ENCODE results near the gene ROCK1.

Gene ROCK1

GRCh38 chr18:21063011-21063410 is 48.6 kb downstream of the ROCK1 start:
- H3K9me2 ChIP-seq (replicated peaks; ENCODE audit: low read depth, low read length) = no peaks in the 10 kb centered on the region
- no peaks in the 10 kb centered on the region for H3K4me1 ChIP-seq (ENCODE audit: insufficient read depth, low read length, poor library complexity, severe bottlenecking)
- H3K27me3 ChIP-seq (ENCODE audit: insufficient read depth, low read length, poor library complexity, severe bottlenecking) = no peaks in the 10 kb centered on the region
- peaks cover 69% of the 10 kb centered on the region for H3K79me2 ChIP-seq (ENCODE audit: insufficient read depth, low read length)
- peaks cover 32% of the 10 kb centered on the region; the same call in 1 of the 2 replicates for H3K36me3 ChIP-seq (ENCODE audit: insufficient read depth, low read length)
- no peak for TF ChIP-seq EZH2phosphoT487 (IDR thresholded peaks at IDR 0.05; ENCODE audit: borderline replicate concordance)
- no peak for TF ChIP-seq CTCF (conservative IDR thresholded peaks at IDR 0.05; ENCODE audit: low read length)
- no peaks in the 10 kb centered on the region for H3K9me3 ChIP-seq (ENCODE audit: insufficient read depth, low read depth, low read length)
- H3K4me2 ChIP-seq (ENCODE audit: low read depth, low read length, poor library complexity, severe bottlenecking) = no peak overlapping the region
- peaks cover 40% of the 10 kb centered on the region for H4K20me1 ChIP-seq (ENCODE audit: insufficient read depth, low read length, poor library complexity, severe bottlenecking)
- H2AFZ ChIP-seq (ENCODE audit: low read length) = no peak overlapping the region
- H3K9ac ChIP-seq (ENCODE audit: low read depth, low read length, poor library complexity, severe bottlenecking) = no peak overlapping the region
- no peak overlapping the region for H3K4me3 ChIP-seq (ENCODE audit: low read length, poor library complexity, severe bottlenecking)
- no peaks in the 10 kb centered on the region for H3F3A ChIP-seq (ENCODE audit: low read depth)

DNA sequence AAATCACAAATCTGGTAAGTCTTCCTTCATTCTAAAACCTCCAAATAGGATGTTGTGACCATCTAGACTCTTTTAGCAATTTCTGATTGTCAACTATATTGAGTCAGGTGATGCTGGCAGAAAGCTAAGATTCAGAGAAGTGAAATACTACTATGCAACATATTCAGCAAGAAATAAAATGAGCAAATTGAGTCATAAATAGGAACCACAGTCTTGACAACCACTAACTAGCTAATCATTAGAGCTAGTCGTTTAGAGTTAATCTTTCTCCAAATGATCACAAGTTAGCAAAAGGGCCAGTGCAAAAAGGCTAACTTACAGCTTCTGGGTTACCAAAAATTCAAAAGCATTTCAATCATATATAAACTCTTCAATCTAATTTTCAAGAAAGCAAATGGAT is 54.5 kb downstream of the ROCK1 start:
- Histone ChIP-seq H2AFZ (ENCODE audit: low read length) (no peak overlapping the region), H4K20me1 (ENCODE audit: insufficient read depth, low read length, poor library complexity, severe bottlenecking) (peaks cover 46% of the 10 kb centered on the region), H3K27me3 (ENCODE audit: insufficient read depth, low read length, poor library complexity, severe bottlenecking) (no peaks in the 10 kb centered on the region), H3K36me3 (ENCODE audit: insufficient read depth, low read length) (peaks cover 14% of the 10 kb centered on the region; the same call in 1 of the 2 replicates), H3K79me2 (ENCODE audit: insufficient read depth, low read length) (peaks cover 96% of the 10 kb centered on the region), H3K4me3 (ENCODE audit: low read length, poor library complexity, severe bottlenecking) (no peak overlapping the region), H3K4me2 (ENCODE audit: low read depth, low read length, poor library complexity, severe bottlenecking) (no peak overlapping the region), H3K9ac (ENCODE audit: low read depth, low read length, poor library complexity, severe bottlenecking) (no peak overlapping the region), H3K9me2 (replicated peaks; ENCODE audit: low read depth, low read length) (no peaks in the 10 kb centered on the region), H3K9me3 (ENCODE audit: insufficient read depth, low read depth, low read length) (no peaks in the 10 kb centered on the region), H3K4me1 (ENCODE audit: insufficient read depth, low read length, poor library complexity, severe bottlenecking) (no peaks in the 10 kb centered on the region), H3F3A (ENCODE audit: low read depth) (no peaks in the 10 kb centered on the region)
- TF ChIP-seq EZH2phosphoT487 (IDR thresholded peaks at IDR 0.05; ENCODE audit: borderline replicate concordance) = no peak
- no peak for TF ChIP-seq CTCF (conservative IDR thresholded peaks at IDR 0.05; ENCODE audit: low read length)

GRCh38 chr18:21056545-21056944 is 55.1 kb downstream of the ROCK1 start:
- Histone ChIP-seq H3K27me3 (ENCODE audit: insufficient read depth, low read length, poor library complexity, severe bottlenecking) (no peaks in the 10 kb centered on the region), H3K4me2 (ENCODE audit: low read depth, low read length, poor library complexity, severe bottlenecking) (no peak overlapping the region), H3K36me3 (ENCODE audit: insufficient read depth, low read length) (peaks cover 9% of the 10 kb centered on the region; the same call in 1 of the 2 replicates), H3K4me3 (ENCODE audit: low read length, poor library complexity, severe bottlenecking) (no peak overlapping the region), H3K9me2 (replicated peaks; ENCODE audit: low read depth, low read length) (no peaks in the 10 kb centered on the region), H2AFZ (ENCODE audit: low read length) (no peak overlapping the region), H4K20me1 (ENCODE audit: insufficient read depth, low read length, poor library complexity, severe bottlenecking) (peaks cover 45% of the 10 kb centered on the region), H3K9ac (ENCODE audit: low read depth, low read length, poor library complexity, severe bottlenecking) (no peak overlapping the region), H3K9me3 (ENCODE audit: insufficient read depth, low read depth, low read length) (no peaks in the 10 kb centered on the region), H3F3A (ENCODE audit: low read depth) (no peaks in the 10 kb centered on the region), H3K79me2 (ENCODE audit: insufficient read depth, low read length) (peaks cover 96% of the 10 kb centered on the region), H3K4me1 (ENCODE audit: insufficient read depth, low read length, poor library complexity, severe bottlenecking) (no peaks in the 10 kb centered on the region)
- TF ChIP-seq EZH2phosphoT487 (IDR thresholded peaks at IDR 0.05; ENCODE audit: borderline replicate concordance) (no peak), CTCF (conservative IDR thresholded peaks at IDR 0.05; ENCODE audit: low read length) (no peak)

Data from Loucy (cell line).